ENCODE results near the gene JPH4.

Gene JPH4

DNA sequence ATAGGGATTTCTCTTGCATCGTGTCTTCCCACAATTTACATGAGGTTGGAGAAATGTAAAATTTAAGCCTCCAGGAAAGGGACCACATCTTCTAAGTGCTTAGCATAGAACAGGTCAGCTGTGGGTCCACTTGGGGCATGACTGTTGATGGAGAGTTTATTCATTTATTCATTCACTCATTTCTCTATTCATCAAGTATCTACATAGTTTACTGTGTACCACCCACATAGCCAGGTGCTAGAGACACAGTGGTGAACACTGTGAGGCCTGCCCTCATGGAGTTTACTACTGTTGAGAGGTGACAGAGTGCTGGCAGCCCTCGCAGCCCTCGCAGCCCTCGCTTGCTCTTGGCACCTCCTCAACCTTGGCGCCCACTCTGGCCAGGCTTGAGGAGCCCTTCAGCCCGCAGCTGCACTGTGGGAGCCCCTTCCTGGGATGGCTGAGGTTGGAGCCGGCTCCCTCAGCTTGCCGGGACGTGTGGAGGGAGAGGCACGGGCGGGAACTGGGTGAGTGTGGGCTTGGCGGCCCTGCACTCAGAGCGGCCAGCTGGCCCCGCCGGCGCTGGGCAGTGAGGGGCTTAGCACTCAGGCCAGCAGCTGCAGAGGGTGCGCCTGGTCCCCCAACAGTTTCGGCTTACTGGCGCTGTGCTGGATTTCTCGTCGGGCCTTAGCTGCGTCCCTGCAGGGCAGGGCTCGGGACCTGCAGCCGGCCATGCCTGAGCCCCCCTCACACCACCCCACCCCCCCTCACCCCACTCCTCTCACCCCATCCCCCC, 1.7 kb upstream of the JPH4 start:
- Histone ChIP-seq H3K27me3 (ENCODE audit: control insufficient read depth, insufficient read depth, low read length) (peaks cover 6% of the 10 kb centered on the region), H3K4me3 (ENCODE audit: low read length) (no peak overlapping the region), H3K36me3 (ENCODE audit: control insufficient read depth, insufficient read depth, low read length) (no peaks in the 10 kb centered on the region), H3K27ac (ENCODE audit: low read length) (no peak overlapping the region), H3K4me1 (ENCODE audit: control insufficient read depth, insufficient read depth, low read length) (peaks cover 3% of the 10 kb centered on the region; the same call in 1 of the 2 replicates), H3K9me3 (ENCODE audit: control insufficient read depth, insufficient read depth, low read length) (no peaks in the 10 kb centered on the region)
- no peak for DNase-seq (ENCODE audit: low read depth, low spot score)
- whole genome bisulfite sequencing (ENCODE audit: insufficient coverage, insufficient read length), result no CpG with 5 or more reads among the region's 24 CpGs

DNA sequence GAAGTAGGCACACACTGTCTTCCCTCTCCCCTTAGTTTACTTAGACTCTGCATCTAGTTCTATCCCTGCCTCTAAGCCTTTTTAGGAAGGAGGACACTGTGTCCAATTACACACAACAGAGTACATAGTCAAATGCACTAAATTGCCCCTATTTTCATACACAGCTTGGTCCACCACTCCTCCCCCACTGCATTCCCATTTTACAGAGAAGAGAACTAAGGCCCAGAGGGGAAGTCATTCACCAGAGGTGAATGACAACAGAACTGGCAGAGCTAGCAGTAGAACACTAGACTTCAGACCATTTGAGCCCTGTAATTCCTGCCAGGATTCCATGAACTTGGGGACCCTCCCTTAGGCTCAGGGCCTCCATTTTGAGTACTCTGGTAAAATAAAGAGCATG, 1.1 kb upstream of the JPH4 start:
- no peak overlapping the region for H3K27ac ChIP-seq (ENCODE audit: low read length)
- H3K27me3 ChIP-seq (ENCODE audit: control insufficient read depth, insufficient read depth, low read length), result peaks cover 8% of the 10 kb centered on the region
- DNase-seq (ENCODE audit: low read depth, low spot score), result no peak
- H3K36me3 ChIP-seq (ENCODE audit: control insufficient read depth, insufficient read depth, low read length), result no peaks in the 10 kb centered on the region
- H3K4me1 ChIP-seq (ENCODE audit: control insufficient read depth, insufficient read depth, low read length), result peaks cover 3% of the 10 kb centered on the region; the same call in 1 of the 2 replicates
- no peak overlapping the region for H3K4me3 ChIP-seq (ENCODE audit: low read length)
- no peaks in the 10 kb centered on the region for H3K9me3 ChIP-seq (ENCODE audit: control insufficient read depth, insufficient read depth, low read length)

DNA sequence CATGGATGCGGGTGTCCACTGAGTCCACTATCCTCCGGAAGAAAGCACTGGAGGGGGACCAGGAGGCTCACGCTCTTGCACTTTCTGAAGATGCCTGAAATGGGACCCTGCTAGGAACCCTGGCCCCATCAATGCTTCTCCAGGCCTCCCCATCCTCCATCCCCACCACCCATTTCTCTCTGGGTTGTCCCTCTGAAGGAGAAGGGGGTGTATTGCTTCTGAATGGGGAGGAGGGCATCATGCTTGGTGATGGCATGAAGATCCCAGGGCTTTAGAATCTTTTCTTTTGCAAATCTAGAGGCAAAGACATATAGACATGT, 681 bp upstream of the JPH4 start:
- H3K27ac ChIP-seq (ENCODE audit: low read length), result no peak overlapping the region
- no peak for DNase-seq (ENCODE audit: low read depth, low spot score)
- H3K4me1 ChIP-seq (ENCODE audit: control insufficient read depth, insufficient read depth, low read length), result peaks cover 3% of the 10 kb centered on the region; the same call in 1 of the 2 replicates
- no peaks in the 10 kb centered on the region for H3K36me3 ChIP-seq (ENCODE audit: control insufficient read depth, insufficient read depth, low read length)
- no peaks in the 10 kb centered on the region for H3K9me3 ChIP-seq (ENCODE audit: control insufficient read depth, insufficient read depth, low read length)
- H3K4me3 ChIP-seq (ENCODE audit: low read length), result no peak overlapping the region
- no CpG with 5 or more reads among the region's 3 CpGs for WGBS (ENCODE audit: insufficient coverage, insufficient read length)
- H3K27me3 ChIP-seq (ENCODE audit: control insufficient read depth, insufficient read depth, low read length), result peaks cover 8% of the 10 kb centered on the region

DNA sequence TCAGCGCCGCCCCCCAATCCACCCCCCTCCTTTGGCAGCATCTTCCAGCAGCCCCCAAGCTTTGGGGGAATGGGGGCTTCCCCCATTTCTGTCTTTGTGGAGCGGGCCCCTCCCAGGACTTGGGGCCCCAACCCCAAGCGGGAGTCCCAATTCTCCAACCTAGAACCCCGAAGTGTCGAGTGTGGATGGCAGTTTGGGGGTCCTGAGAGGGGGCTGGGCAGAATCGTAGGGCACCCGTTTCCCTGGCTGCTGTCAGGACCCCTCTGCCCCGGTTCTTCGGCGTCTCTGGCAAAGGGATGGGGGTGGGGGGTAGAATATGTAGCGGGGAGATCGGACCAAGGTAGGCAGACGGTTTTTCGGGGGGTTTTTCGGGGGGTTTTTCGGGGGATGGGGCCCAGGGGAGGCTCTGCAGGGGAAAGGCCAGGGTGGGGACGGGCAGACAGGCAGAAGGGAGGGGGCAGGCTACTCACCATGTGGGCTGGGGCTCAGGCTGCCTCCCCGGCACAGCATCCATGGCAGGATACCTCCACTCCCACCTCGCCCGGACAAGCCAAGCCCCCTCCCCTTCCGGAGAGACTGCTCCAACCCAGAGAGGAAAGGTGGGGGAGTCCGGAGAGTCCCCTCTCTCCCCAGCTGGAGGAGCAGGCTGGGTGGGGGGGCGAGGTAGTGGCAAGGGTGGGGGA, 739 bp downstream of the JPH4 start:
- H3K27ac ChIP-seq (ENCODE audit: low read length), result no peak overlapping the region
- peaks cover 3% of the 10 kb centered on the region; the same call in 1 of the 2 replicates for H3K4me1 ChIP-seq (ENCODE audit: control insufficient read depth, insufficient read depth, low read length)
- no peaks in the 10 kb centered on the region for H3K9me3 ChIP-seq (ENCODE audit: control insufficient read depth, insufficient read depth, low read length)
- H3K27me3 ChIP-seq (ENCODE audit: control insufficient read depth, insufficient read depth, low read length), result peaks cover 8% of the 10 kb centered on the region
- peak overlapping the region; percentile 41; the same call in 1 of the 2 replicates for H3K4me3 ChIP-seq (ENCODE audit: low read length)
- H3K36me3 ChIP-seq (ENCODE audit: control insufficient read depth, insufficient read depth, low read length), result no peaks in the 10 kb centered on the region
- no peak for DNase-seq (ENCODE audit: low read depth, low spot score)
- no CpG with 5 or more reads among the region's 24 CpGs for WGBS (ENCODE audit: insufficient coverage, insufficient read length)

DNA sequence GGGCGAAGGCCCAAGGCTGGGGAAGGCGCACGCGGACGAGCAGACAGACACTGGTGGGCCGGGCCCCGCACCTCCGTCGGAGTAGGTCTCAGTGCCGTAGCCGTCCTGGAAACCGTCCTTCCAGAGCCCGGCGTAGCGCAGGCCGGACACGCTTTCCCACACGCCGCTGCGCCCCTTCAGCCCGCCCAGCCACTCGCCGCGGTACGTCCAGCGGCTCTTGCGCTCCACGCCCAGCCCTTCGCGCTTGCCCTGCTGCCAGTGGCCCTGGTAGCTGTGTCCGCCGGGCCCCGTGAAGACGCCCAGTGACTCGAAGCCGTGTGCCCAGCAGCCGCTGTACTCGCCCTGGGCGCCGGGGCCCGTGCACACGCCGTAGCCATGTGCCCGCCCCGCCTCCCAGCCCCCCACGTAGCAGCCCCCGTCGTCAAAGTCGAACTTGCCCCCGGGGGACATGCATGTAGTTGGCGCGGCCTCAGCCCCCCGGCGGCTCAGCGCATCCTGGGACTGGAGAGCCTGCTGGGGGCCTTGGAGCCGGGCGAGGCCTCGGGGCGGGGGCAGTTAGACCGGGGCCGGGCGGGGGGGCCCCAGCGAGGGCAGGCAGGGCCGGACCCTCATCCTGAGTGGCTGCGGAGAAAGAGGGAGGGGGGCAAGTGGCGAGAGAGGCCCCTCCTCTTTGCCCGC, 1.4 kb downstream of the JPH4 start:
- Histone ChIP-seq H3K4me3 (ENCODE audit: low read length) (peak overlapping the region; percentile 41; the same call in 1 of the 2 replicates), H3K4me1 (ENCODE audit: control insufficient read depth, insufficient read depth, low read length) (peaks cover 3% of the 10 kb centered on the region; the same call in 1 of the 2 replicates), H3K27ac (ENCODE audit: low read length) (no peak overlapping the region), H3K27me3 (ENCODE audit: control insufficient read depth, insufficient read depth, low read length) (peaks cover 8% of the 10 kb centered on the region), H3K36me3 (ENCODE audit: control insufficient read depth, insufficient read depth, low read length) (no peaks in the 10 kb centered on the region), H3K9me3 (ENCODE audit: control insufficient read depth, insufficient read depth, low read length) (no peaks in the 10 kb centered on the region)
- DNase-seq (ENCODE audit: low read depth, low spot score), result no peak
- no CpG with 5 or more reads among the region's 67 CpGs for WGBS (ENCODE audit: insufficient coverage, insufficient read length)

DNA sequence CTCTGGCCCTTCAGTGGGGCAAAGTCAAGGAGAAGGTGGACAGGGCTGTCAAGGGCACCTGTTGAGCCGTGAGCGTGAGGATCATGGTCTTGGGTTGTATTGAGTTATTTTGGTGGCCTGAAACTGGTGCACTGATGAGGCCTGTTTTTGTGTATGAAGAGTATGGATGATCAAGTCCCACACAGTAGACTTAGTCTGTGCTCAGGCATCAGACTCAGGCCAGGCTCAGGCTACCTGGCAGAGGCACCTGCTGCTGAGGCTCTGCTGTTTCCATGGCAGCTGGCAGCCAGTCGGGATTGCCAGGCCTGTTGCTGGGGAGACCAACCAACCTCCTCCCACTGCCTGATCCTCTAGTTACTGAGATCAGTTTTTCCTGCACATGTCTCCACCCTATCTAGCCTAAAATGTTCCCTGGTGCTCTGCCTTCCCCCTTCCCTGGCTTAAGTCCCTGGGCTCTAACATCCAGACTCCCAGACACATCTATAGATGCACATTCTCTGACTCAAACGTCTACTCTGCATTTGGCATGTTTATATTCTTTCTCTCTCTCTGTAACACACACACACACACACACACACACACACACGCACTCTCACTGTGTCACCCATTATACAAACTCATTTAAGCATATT, 5.1 kb downstream of the JPH4 start:
- Histone ChIP-seq H3K4me1 (ENCODE audit: control insufficient read depth, insufficient read depth, low read length) (peaks cover 4% of the 10 kb centered on the region), H3K27me3 (ENCODE audit: control insufficient read depth, insufficient read depth, low read length) (peaks cover 8% of the 10 kb centered on the region), H3K36me3 (ENCODE audit: control insufficient read depth, insufficient read depth, low read length) (no peaks in the 10 kb centered on the region), H3K4me3 (ENCODE audit: low read length) (no peak overlapping the region), H3K27ac (ENCODE audit: low read length) (no peak overlapping the region), H3K9me3 (ENCODE audit: control insufficient read depth, insufficient read depth, low read length) (no peaks in the 10 kb centered on the region)
- no CpG with 5 or more reads among the region's 5 CpGs for WGBS (ENCODE audit: insufficient coverage, insufficient read length)
- no peak for DNase-seq (ENCODE audit: low read depth, low spot score)

DNA sequence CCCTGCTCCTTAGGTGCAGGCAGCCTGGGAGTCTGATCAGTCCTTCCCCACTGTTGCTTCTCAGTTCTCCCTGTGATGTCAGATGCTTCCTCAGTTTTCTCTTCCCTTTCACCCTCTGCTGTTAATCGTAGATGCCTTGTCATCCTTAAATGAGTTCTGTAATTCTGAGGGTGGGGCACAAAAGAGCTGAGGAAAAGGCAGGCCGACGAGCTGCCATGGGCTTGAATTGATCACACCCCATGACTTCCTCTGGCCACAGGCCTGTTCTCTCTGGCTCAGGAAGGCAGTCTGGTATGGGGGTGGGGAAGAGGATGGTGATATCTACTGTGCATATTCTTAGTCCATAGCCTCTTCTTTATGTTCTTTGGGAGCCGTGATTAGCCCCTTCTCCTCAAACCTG, 5.8 kb downstream of the JPH4 start:
- no peaks in the 10 kb centered on the region for H3K36me3 ChIP-seq (ENCODE audit: control insufficient read depth, insufficient read depth, low read length)
- no CpG with 5 or more reads among the region's 4 CpGs for WGBS (ENCODE audit: insufficient coverage, insufficient read length)
- no peaks in the 10 kb centered on the region for H3K9me3 ChIP-seq (ENCODE audit: control insufficient read depth, insufficient read depth, low read length)
- no peak overlapping the region for H3K27ac ChIP-seq (ENCODE audit: low read length)
- H3K4me3 ChIP-seq (ENCODE audit: low read length), result no peak overlapping the region
- H3K4me1 ChIP-seq (ENCODE audit: control insufficient read depth, insufficient read depth, low read length), result peaks cover 6% of the 10 kb centered on the region
- H3K27me3 ChIP-seq (ENCODE audit: control insufficient read depth, insufficient read depth, low read length), result peaks cover 8% of the 10 kb centered on the region
- no peak for DNase-seq (ENCODE audit: low read depth, low spot score)

DNA sequence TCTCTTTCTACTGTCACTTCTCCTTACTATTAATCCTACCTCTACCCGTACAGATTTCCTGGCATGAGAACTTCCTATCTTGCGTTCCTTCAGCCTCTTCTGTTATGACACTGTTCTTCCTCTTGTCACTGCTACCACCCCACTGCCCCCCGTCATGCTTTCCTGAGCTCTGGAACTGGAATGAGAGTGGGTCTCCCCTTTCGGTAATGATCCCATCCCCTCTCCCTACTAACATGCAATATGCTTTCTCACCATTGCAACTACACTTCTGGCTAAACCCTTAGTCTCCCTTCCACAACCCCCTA, 6.1 kb downstream of the JPH4 start:
- Histone ChIP-seq H3K4me3 (ENCODE audit: low read length) (no peak overlapping the region), H3K36me3 (ENCODE audit: control insufficient read depth, insufficient read depth, low read length) (no peaks in the 10 kb centered on the region), H3K27me3 (ENCODE audit: control insufficient read depth, insufficient read depth, low read length) (peaks cover 8% of the 10 kb centered on the region), H3K27ac (ENCODE audit: low read length) (no peak overlapping the region), H3K4me1 (ENCODE audit: control insufficient read depth, insufficient read depth, low read length) (peaks cover 6% of the 10 kb centered on the region), H3K9me3 (ENCODE audit: control insufficient read depth, insufficient read depth, low read length) (no peaks in the 10 kb centered on the region)
- WGBS (ENCODE audit: insufficient coverage, insufficient read length), result no CpG with 5 or more reads among the region's 4 CpGs
- DNase-seq (ENCODE audit: low read depth, low spot score), result no peak

DNA sequence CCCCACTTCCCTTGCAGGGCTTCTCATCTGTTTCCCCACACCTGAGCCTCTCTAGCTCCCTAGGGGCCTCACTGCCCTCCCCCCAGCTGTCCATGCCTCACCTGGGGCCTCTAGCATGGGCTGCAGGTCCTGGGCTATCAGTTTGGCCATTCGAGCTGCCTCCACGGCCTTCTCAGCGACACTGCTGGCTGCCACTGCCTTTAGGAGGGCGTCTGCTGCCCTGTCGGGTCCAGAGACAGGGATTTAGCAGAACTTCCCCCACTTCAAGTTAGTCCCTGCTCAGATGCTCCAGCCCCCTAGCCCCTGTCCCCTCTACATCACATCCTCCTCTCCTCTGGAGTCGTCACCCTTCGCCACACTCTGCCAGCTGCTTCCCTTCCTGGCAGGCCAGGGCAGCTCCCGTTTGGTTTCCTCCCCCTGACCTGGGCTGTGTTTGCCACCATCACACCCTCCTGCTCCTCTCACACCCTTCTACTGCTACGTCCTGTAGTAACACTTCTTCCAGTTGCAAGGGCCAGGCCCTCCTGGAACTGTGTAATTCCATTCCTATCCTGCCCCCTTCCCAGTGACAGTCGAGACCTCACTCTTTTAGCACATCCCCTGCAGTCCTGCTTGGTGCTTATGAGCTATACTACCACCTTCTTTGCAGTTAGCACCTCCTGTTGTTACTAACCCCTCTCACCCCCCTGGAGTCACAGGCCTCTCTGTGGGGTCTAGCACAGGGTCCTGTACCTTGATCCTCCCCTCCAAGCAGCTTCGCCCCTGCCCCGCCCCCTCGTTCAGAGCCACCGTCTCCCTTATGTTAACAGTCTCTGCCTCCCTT, 6.7 kb downstream of the JPH4 start:
- DNase-seq (ENCODE audit: low read depth, low spot score), result no peak
- Histone ChIP-seq H3K4me3 (ENCODE audit: low read length) (no peak overlapping the region), H3K36me3 (ENCODE audit: control insufficient read depth, insufficient read depth, low read length) (no peaks in the 10 kb centered on the region), H3K27me3 (ENCODE audit: control insufficient read depth, insufficient read depth, low read length) (peaks cover 8% of the 10 kb centered on the region), H3K9me3 (ENCODE audit: control insufficient read depth, insufficient read depth, low read length) (no peaks in the 10 kb centered on the region), H3K4me1 (ENCODE audit: control insufficient read depth, insufficient read depth, low read length) (peaks cover 6% of the 10 kb centered on the region), H3K27ac (ENCODE audit: low read length) (no peak overlapping the region)
- no CpG with 5 or more reads among the region's 14 CpGs for WGBS (ENCODE audit: insufficient coverage, insufficient read length)

Data from iPS DF 6.9 (cell line).